Measurements from ENCODE around the gene HNRNPUL2.
A peak's percentile ranks its signal among the peaks of the same experiment; 100 is the strongest.
"Not testable (repeated sequence)": the region's sequence is repeated elsewhere in the genome, so short reads cannot be mapped to it uniquely, and the experiment has no call there.

HNRNPUL2 gene

DNA sequence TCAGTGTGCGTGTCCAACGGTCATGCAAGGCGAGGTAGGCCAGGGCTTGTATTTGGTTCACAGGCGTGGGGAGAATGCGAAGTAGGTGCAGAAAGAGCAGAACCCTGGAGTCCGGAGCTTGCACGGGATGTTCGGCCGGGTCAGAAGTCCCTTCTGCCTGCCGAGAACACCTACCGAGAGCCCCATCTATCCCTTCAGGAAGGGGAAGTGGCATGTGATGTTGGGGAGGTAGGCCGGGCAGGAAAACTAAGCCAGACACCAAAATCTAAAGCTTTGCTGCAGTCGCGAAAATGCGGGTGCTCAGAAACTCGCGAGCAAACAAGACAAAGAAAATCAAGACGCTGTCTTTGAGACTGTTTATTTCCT lies 43.5 kb upstream of the HNRNPUL2 start:
- Histone ChIP-seq H3K4me3 (ENCODE audit: low read depth, low read length) (peak overlapping the region; percentile 68), H3K9ac (no peak overlapping the region), H3K4me2 (ENCODE audit: low read length) (peak overlapping the region; percentile 61), H3K79me2 (no peaks in the 10 kb centered on the region), H3K9me3 (ENCODE audit: control insufficient read depth, low read length) (no peaks in the 10 kb centered on the region), H2AFZ (peak overlapping the region; percentile 88), H3K4me1 (peaks cover 4% of the 10 kb centered on the region), H3K27ac (peak overlapping the region; percentile 78), H3K27me3 (ENCODE audit: control insufficient read depth, insufficient read depth, low read length) (no peaks in the 10 kb centered on the region), H3K36me3 (ENCODE audit: control insufficient read depth, insufficient read depth, low read length) (no peaks in the 10 kb centered on the region)
- TF ChIP-seq, protein P1, sequence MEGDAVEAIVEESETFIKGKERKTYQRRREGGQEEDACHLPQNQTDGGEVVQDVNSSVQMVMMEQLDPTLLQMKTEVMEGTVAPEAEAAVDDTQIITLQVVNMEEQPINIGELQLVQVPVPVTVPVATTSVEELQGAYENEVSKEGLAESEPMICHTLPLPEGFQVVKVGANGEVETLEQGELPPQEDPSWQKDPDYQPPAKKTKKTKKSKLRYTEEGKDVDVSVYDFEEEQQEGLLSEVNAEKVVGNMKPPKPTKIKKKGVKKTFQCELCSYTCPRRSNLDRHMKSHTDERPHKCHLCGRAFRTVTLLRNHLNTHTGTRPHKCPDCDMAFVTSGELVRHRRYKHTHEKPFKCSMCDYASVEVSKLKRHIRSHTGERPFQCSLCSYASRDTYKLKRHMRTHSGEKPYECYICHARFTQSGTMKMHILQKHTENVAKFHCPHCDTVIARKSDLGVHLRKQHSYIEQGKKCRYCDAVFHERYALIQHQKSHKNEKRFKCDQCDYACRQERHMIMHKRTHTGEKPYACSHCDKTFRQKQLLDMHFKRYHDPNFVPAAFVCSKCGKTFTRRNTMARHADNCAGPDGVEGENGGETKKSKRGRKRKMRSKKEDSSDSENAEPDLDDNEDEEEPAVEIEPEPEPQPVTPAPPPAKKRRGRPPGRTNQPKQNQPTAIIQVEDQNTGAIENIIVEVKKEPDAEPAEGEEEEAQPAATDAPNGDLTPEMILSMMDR (IDR thresholded peaks at IDR 0.05): no peak

DNA sequence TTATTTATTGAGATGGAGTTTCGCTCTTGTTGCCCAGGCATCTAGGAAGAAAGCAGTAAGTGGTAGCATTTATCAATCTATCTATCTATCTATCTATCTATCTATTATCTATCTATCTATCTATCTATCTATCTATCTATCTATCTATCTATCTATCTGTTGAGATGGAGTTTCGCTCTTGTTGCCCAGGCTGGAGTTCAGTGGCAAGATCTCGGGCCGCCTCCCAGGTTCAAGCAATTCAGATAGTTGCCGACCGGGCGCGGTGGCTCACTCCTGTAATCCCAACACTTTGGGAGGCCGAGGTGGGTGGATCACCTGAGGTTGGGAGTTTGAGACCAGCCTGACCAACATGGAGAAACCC lies 33.6 kb upstream of the HNRNPUL2 start:
- H3K36me3 ChIP-seq (ENCODE audit: control insufficient read depth, insufficient read depth, low read length); H3K4me2 ChIP-seq (ENCODE audit: low read length); H3K27me3 ChIP-seq (ENCODE audit: control insufficient read depth, insufficient read depth, low read length); H3K9ac ChIP-seq; H3K9me3 ChIP-seq (ENCODE audit: control insufficient read depth, low read length); H3K4me3 ChIP-seq (ENCODE audit: low read depth, low read length); H3K4me1 ChIP-seq; H3K79me2 ChIP-seq: not testable (repeated sequence)
- Histone ChIP-seq H3K27ac (peak overlapping the region; percentile 61), H2AFZ (peak overlapping the region; percentile 83)

DNA sequence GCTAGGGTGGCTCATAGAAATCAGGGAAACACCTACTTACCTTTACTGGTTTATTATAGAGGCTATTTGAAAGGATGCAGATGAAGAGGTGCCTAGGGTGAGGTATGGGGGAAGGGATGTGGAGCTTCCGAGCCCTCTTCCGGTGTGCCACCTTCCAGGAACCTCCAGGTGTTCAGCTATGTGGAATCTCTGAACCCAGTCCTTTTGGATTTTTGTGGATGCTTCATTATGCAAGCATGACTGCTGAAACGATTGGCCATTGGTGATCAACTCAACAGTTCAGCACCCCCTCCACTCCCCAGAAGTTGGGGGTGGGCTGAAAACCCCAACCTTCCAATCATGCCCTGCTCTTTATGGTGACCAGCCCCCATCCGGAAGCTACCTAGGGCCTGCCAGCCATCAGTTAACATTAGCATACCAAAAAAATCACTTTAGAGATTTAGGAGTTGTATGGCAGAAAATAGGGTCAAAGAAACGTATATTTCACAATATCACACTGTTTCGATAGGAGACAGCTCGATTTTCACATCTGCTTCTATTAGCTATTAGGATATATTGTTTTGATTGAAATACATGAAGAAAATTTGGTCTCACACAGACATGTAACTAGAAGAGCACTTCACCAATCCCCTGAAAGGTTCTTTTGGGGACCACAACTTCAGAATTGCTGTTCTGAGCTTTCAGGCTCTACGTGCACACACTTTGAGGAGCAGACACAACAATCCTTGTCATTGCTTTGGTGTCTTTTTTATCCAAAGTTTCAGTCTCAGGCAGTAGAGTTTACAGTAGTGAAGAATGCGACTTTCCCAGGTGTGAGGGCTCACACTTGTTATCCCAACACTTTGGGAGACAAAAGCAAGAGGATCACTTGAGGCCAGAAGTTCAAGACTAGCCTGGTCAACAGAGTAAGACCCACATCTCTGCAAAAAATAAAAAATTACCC lies 30.9 kb upstream of the HNRNPUL2 start:
- TF ChIP-seq, protein P1 (IDR thresholded peaks at IDR 0.05): no peak
- Histone ChIP-seq H3K9ac (no peak overlapping the region), H3K4me3 (ENCODE audit: low read depth, low read length) (no peak overlapping the region), H3K4me2 (ENCODE audit: low read length) (no peak overlapping the region), H3K9me3 (ENCODE audit: control insufficient read depth, low read length) (no peaks in the 10 kb centered on the region), H3K79me2 (peaks cover 2% of the 10 kb centered on the region), H3K4me1 (peaks cover 2% of the 10 kb centered on the region), H3K36me3 (ENCODE audit: control insufficient read depth, insufficient read depth, low read length) (no peaks in the 10 kb centered on the region), H2AFZ (no peak overlapping the region), H3K27ac (no peak overlapping the region), H3K27me3 (ENCODE audit: control insufficient read depth, insufficient read depth, low read length) (no peaks in the 10 kb centered on the region)

DNA sequence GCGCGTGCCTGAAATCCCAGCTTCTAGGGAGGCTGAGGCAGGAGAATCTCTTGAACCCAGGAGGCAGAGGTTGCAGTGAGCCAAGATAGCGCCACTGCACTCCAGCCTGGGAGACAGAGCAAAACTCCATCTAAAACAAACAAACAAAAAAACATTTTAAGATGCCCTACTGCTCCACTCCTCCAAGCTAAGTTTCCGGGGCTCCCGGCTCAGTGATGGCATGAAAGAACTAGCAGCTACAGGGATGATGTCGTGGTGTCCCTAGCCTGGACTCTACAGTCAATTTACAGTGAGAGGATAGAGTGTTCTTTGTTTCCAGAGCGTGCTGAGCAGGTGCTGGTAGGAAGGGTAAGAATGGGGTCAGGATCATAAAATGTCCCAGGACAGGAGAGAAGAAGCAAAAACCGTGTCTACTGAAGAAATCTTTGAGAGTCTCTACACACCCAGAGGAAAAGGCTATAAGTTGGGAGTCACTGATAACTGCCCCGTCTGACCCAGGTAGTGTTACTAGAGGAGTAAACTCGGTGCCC lies 27.9 kb upstream of the HNRNPUL2 start:
- no peaks in the 10 kb centered on the region for H3K27me3 ChIP-seq (ENCODE audit: control insufficient read depth, insufficient read depth, low read length)
- no peaks in the 10 kb centered on the region for H3K9me3 ChIP-seq (ENCODE audit: control insufficient read depth, low read length)
- H3K36me3 ChIP-seq (ENCODE audit: control insufficient read depth, insufficient read depth, low read length): no peaks in the 10 kb centered on the region
- H3K4me2 ChIP-seq (ENCODE audit: low read length): no peak overlapping the region
- H3K79me2 ChIP-seq: peaks cover 4% of the 10 kb centered on the region
- H3K4me1 ChIP-seq: no peaks in the 10 kb centered on the region
- H3K4me3 ChIP-seq (ENCODE audit: low read depth, low read length): no peak overlapping the region
- H3K27ac ChIP-seq: no peak overlapping the region
- H2AFZ ChIP-seq: no peak overlapping the region
- TF ChIP-seq, protein P1 (IDR thresholded peaks at IDR 0.05): no peak
- no peak overlapping the region for H3K9ac ChIP-seq

DNA sequence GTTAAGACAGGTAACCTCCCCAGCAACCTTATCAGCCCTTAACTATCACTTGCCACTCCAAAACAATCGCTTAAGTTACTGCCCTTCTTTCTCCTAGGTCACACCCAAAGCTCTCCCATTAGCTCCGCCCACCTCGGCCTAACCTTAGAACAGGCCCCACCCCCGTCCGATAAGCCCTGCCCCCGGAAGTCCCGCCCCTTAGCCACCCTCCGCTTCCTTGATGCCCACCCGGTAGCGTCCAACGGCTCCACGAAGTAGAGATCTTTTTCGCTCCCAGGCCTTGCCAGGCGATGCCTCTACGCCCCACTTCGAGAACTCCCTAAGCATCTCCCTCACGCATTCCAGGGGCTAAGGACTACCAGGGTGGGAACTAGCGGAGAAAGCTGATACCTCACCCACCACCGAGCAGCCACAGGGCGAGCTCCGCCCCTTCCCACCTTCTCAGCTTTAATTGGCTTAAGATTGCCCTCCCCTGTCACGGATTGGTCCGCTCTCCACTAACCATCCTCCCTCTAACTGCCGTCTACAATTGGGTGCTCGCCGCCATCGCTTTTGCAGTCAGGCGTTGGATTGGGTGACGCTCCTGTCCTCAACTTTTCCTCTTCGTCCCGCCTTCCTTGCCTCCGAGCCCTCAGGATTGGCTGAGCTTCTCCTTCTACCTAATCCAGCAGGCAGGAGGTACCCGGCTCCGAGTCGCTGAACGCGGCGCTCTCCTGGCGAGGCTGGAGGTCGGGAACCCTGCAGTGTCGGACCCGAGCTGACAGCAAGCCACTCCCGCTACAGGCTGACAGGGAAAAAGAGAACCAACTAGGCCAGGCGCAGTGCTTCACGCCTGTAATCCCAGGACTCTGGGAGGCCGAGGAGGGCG lies 26.7 kb upstream of the HNRNPUL2 start, which contains the start of gene ZBTB3:
Gene ZBTB3, minus strand, starts transcription at position 425 of the 868 bp plus-strand sequence. CDS start 496 bp downstream, outside the sequence.
- no peaks in the 10 kb centered on the region for H3K4me1 ChIP-seq
- no peaks in the 10 kb centered on the region for H3K27me3 ChIP-seq (ENCODE audit: control insufficient read depth, insufficient read depth, low read length)
- H3K4me2 ChIP-seq (ENCODE audit: low read length): peak within 1 kb of the TSS; percentile 80
- no peaks in the 10 kb centered on the region for H3K36me3 ChIP-seq (ENCODE audit: control insufficient read depth, insufficient read depth, low read length)
- peak within 1 kb of the TSS; percentile 90 for H3K27ac ChIP-seq
- TF ChIP-seq, protein P1 (IDR thresholded peaks at IDR 0.05): no peak
- H3K9me3 ChIP-seq (ENCODE audit: control insufficient read depth, low read length): no peaks in the 10 kb centered on the region
- peak within 1 kb of the TSS; percentile 93 for H2AFZ ChIP-seq
- peak within 1 kb of the TSS; percentile 100 for H3K4me3 ChIP-seq (ENCODE audit: low read depth, low read length)
- H3K9ac ChIP-seq: no peak within 1 kb of the TSS
- H3K79me2 ChIP-seq: peaks cover 4% of the 10 kb centered on the region

Measured in parathyroid adenoma (tissue), 2 donors.